K562 (cell line): Measurements from ENCODE around the gene YBEY. TPM values are rescaled to one million over a fixed set of nuclear protein-coding genes. Genes with fewer than 3 reads are reported as not detected.

Source experiments
- ATAC-seq: fragments of 200-7000 bp; cut with Tn5 transposase; 3 replicates; pipeline ENCODE4 v1.9.1; 2020; ENCODE audit warnings: moderate library complexity
- BruUV-seq: library from RNA; stranded (reverse); fragments of 400-500 nt; replicated peaks from 2 replicates; lab custom pipeline; 2021; lab: Mats Ljungman, UMichigan
- CTCF ChIA-PET: fragments of 300-600 bp; formaldehyde crosslinking; extraction: SDS; loops from one replicate; lab custom pipeline; 2021; ENCODE audit warnings: low intra/inter-chr PET ratio; lab: Yijun Ruan, JAX
- POLR2A ChIA-PET: fragments of 300-600, 350-650 bp; sonication (Branson Sonifier 250); formaldehyde crosslinking; extraction: SDS; loops from one replicate; lab custom pipeline; 2021; ENCODE audit warnings: antibody characterized with exemption, inconsistent platforms; lab: Yijun Ruan, JAX
- DNase-seq, 4 experiments: peaks; one replicate each; pipeline versions ENCODE4 v3.0.0 to v3.0.0-alpha.2; 2011 to 2018; ENCODE audit warnings: low spot score in 3 of 4, mixed read lengths in 3 of 4; ENCODE audit errors: extremely low read depth in 1 of 4
- FAIRE-seq: peaks from 2 replicates; lab custom pipeline; 2011; peaks lifted over from hg19 to GRCh38; lab: Jason Lieb, UNC
- H2AFZ ChIP-seq: 2 replicates; pipeline ENCODE4 v1.6.0; 2011; ENCODE audit warnings: low read depth, low read length, control low read depth, inconsistent platforms
- H3K27ac ChIP-seq: fragments of 200-600 bp; 3 replicates; pipeline ENCODE4 v1.8.0; 2011; ENCODE audit warnings: low read depth, mild to moderate bottlenecking, control low read depth, inconsistent platforms, low read length, moderate library complexity, mixed read lengths; ENCODE audit errors: extremely low read depth
- H3K27me3 ChIP-seq, 2 experiments: fragments of 300-600 bp in 1 of 2; 2 replicates in 1 of 2; 3 replicates in 1 of 2; pipeline versions ENCODE4 v1.6.0 to v1.8.0; 2011; ENCODE audit warnings: inconsistent platforms in 2 of 2, low read length in 2 of 2, mild to moderate bottlenecking in 1 of 2, mixed read lengths in 1 of 2, moderate library complexity in 1 of 2; ENCODE audit not compliant: control insufficient read depth in 2 of 2, insufficient read depth in 2 of 2
- H3K36me3 ChIP-seq: fragments of 300-600 bp; 3 replicates; pipeline ENCODE4 v1.8.0; 2011; ENCODE audit warnings: mild to moderate bottlenecking, low read length, inconsistent platforms; ENCODE audit not compliant: control insufficient read depth, insufficient read depth
- H3K4me1 ChIP-seq, 2 experiments: fragments of 200-600 bp in 1 of 2; replicated peaks in 1 of 2; 2 replicates in 1 of 2; 3 replicates in 1 of 2; pipeline versions ENCODE4 v1.5.1 to v1.8.0; 2011; ENCODE audit warnings: inconsistent platforms in 2 of 2, low read length in 2 of 2, mild to moderate bottlenecking in 1 of 2, mixed read lengths in 1 of 2, moderate library complexity in 1 of 2; ENCODE audit not compliant: control insufficient read depth in 2 of 2, insufficient read depth in 2 of 2
- H3K4me2 ChIP-seq: 2 replicates; pipeline ENCODE4 v1.6.1; 2011; ENCODE audit warnings: low read length, control low read depth, inconsistent platforms, mixed read lengths; ENCODE audit not compliant: insufficient read depth
- H3K4me3 ChIP-seq: fragments of 200-600 bp; sonication (generic), shearing (Covaris generic); 2 replicates; pipeline ENCODE4 v1.5.1; 2016; ENCODE audit warnings: control low read depth, inconsistent platforms
- H3K79me2 ChIP-seq: fragments of 200-600 bp; 3 replicates; pipeline ENCODE4 v1.8.0; 2011; ENCODE audit warnings: low read length, inconsistent platforms; ENCODE audit not compliant: control insufficient read depth, insufficient read depth
- H3K9ac ChIP-seq, 2 experiments: 2 replicates each; pipeline versions ENCODE4 v1.6.0 to v1.6.1; 2011; ENCODE audit warnings: low read depth in 2 of 2, low read length in 2 of 2, control low read depth in 1 of 2, inconsistent platforms in 1 of 2, mild to moderate bottlenecking in 1 of 2, mixed read lengths in 1 of 2; ENCODE audit not compliant: insufficient read depth in 1 of 2
- H3K9me1 ChIP-seq: one replicate; pipeline ENCODE4 v1.6.0; 2011; ENCODE audit warnings: inconsistent platforms, mild to moderate bottlenecking, low read length, moderate library complexity; ENCODE audit not compliant: control insufficient read depth, insufficient read depth
- H3K9me3 ChIP-seq: replicated peaks from 2 replicates; pipeline ENCODE4 v1.5.1; 2011; ENCODE audit warnings: low read depth, low read length, inconsistent platforms; ENCODE audit not compliant: control insufficient read depth, insufficient read depth
- H4K20me1 ChIP-seq: replicated peaks from 2 replicates; pipeline ENCODE4 v1.6.1; 2011; ENCODE audit warnings: low read length, inconsistent platforms, mixed read lengths; ENCODE audit not compliant: control insufficient read depth, insufficient read depth
- ATF7 ChIP-seq: fragments of 450-650 bp; IDR thresholded peaks from 2 replicates; pipeline ENCODE4 v1.7.1; 2014; ENCODE audit warnings: mild to moderate bottlenecking, moderate library complexity
- BRF1 ChIP-seq: IDR thresholded peaks from 3 replicates; pipeline ENCODE4 v1.6.1; 2011; ENCODE audit warnings: borderline replicate concordance, mild to moderate bottlenecking; ENCODE audit not compliant: insufficient read length; ENCODE audit errors: extremely low read depth
- CREB3L1 ChIP-seq: fragments of 450-650 bp; IDR thresholded peaks from 2 replicates; pipeline ENCODE4 v1.6.1; 2014; ENCODE audit warnings: low read depth, mild to moderate bottlenecking, moderate library complexity, borderline replicate concordance
- E2F5 ChIP-seq: sonication (generic); formaldehyde crosslinking; IDR thresholded peaks from 2 replicates; pipeline ENCODE4 v1.8.0; 2022; ENCODE audit warnings: mild to moderate bottlenecking, missing genetic modification reagents
- ELK1 ChIP-seq: sonication (generic); formaldehyde crosslinking; IDR thresholded peaks from 2 replicates; pipeline ENCODE4 v1.8.1; 2022; ENCODE audit warnings: missing genetic modification reagents
- HDAC6 ChIP-seq: IDR thresholded peaks from 2 replicates; pipeline ENCODE4 v1.6.1; 2012; ENCODE audit warnings: low read depth, mild to moderate bottlenecking, control low read depth, inconsistent platforms, low read length, moderate library complexity
- MAFG ChIP-seq: fragments of 450-650 bp; conservative IDR thresholded peaks from 2 replicates; pipeline ENCODE4 v1.6.1; 2016; ENCODE audit warnings: missing genetic modification characterization, missing compliant biosample characterization
- MEF2A ChIP-seq: IDR thresholded peaks from 2 replicates; pipeline ENCODE4 v1.6.1; 2011; ENCODE audit warnings: low read depth, mild to moderate bottlenecking, low read length, moderate library complexity; ENCODE audit not compliant: control insufficient read depth
- PTTG1 ChIP-seq: fragments of 450-650 bp; IDR thresholded peaks from 2 replicates; pipeline ENCODE4 v1.6.1; 2016; ENCODE audit warnings: low read depth, mild to moderate bottlenecking, missing genetic modification characterization, missing compliant biosample characterization
- SAFB ChIP-seq: fragments of 200-400 bp; formaldehyde crosslinking; IDR thresholded peaks from 2 replicates; pipeline ENCODE4 v1.6.1; 2017; ENCODE audit warnings: low read depth, low read length, borderline replicate concordance
- SIN3B ChIP-seq: fragments of 450-650 bp; IDR thresholded peaks from 2 replicates; pipeline ENCODE4 v1.6.1; 2017; ENCODE audit warnings: low read depth, mild to moderate bottlenecking, moderate library complexity
- SMAD2 ChIP-seq: fragments of 150-350 bp; IDR thresholded peaks from 2 replicates; pipeline ENCODE4 v1.6.1; 2014; ENCODE audit warnings: low read depth, mild to moderate bottlenecking, low read length
- SUPT5H ChIP-seq: fragments of 450-650 bp; IDR thresholded peaks from 2 replicates; pipeline ENCODE4 v1.6.1; 2016
- THRA ChIP-seq: fragments of 450-650 bp; IDR thresholded peaks from 2 replicates; pipeline ENCODE4 v1.6.1; 2017; ENCODE audit warnings: mild to moderate bottlenecking, moderate library complexity
- ZNF184 ChIP-seq: sonication (generic); formaldehyde crosslinking; IDR thresholded peaks from 2 replicates; pipeline ENCODE4 v1.5.0; 2020; ENCODE audit warnings: missing genetic modification reagents
- ZNF224 ChIP-seq: sonication (generic); formaldehyde crosslinking; IDR thresholded peaks from 2 replicates; pipeline ENCODE4 v1.8.0; 2022; ENCODE audit warnings: mild to moderate bottlenecking, missing genetic modification reagents
- ZNF347 ChIP-seq: fragments of 450-650 bp; formaldehyde crosslinking; IDR thresholded peaks from 2 replicates; pipeline ENCODE4 v1.4.0; 2020; ENCODE audit warnings: low read depth, mild to moderate bottlenecking, moderate library complexity
- ZNF695 ChIP-seq: fragments of 450-650 bp; formaldehyde crosslinking; IDR thresholded peaks from 2 replicates; pipeline ENCODE4 v1.4.0; 2020; ENCODE audit warnings: mild to moderate bottlenecking, moderate library complexity
- ZNF830 ChIP-seq: fragments of 250-450 bp; sonication (Bioruptor Pico); IDR thresholded peaks from 2 replicates; pipeline ENCODE4 v1.5.0; 2021; ENCODE audit warnings: mild to moderate bottlenecking
- WGBS: fragments of 100-300 bp; shearing (Covaris generic); methylation state at CpG from one replicate; pipeline ENCODE4 v1.1.6; 2016; ENCODE audit warnings: low coverage, mixed read lengths; ENCODE audit not compliant: insufficient coverage; ENCODE audit errors: missing lambda C conversion rate; 5-methylcytosine and 5-hydroxymethylcytosine counted together
- in situ Hi-C: fragments of 300-500 bp; cut with MboI; formaldehyde crosslinking; loops from 4 replicates; pipeline ENCODE4 v1.15.0; 2018; ENCODE audit warnings: inconsistent platforms, mixed read lengths
- intact Hi-C: fragments of 100-400 bp; cut with micrococcal nuclease; formaldehyde crosslinking; loops from 2 replicates; pipeline ENCODE4 v1.14.2; 2022
- polyA plus RNA-seq, 8 experiments: library from polyadenylated mRNA; depleted of rRNA in 4 of 8; stranded (reverse) in 5 of 8; unstranded in 3 of 8; fragments of >200 nt; fragmentation: Nextera tagmentation in 2 of 8; fragmentation: Illumina TruSeq in 1 of 8; extraction: Ambion mirVana in 2 of 8; extraction: Trizol in 1 of 8; gene quantifications; 2 replicates each; pipeline versions ENCODE4 v1.2.1 to v1.2.3, GENCODE V29; 2011 to 2014; ENCODE audit warnings: inconsistent platforms in 1 of 8, missing spikeins in 1 of 8
- total RNA-seq, 7 experiments: library from RNA; depleted of rRNA in 6 of 7; stranded (reverse); fragments of >200 nt in 6 of 7; fragmentation: Illumina TruSeq in 2 of 7; extraction: Trizol in 2 of 7; gene quantifications; 2 replicates each; pipeline versions ENCODE4 v1.2.1 to v1.2.3, GENCODE V29; 2011 to 2021; ENCODE audit warnings: low replicate concordance in 1 of 7

Gene YBEY
- total and polyA plus RNA-seq, 9 of the 15 experiments (the other 6 are each of a cell fraction or from before 2014, with no cell fraction given) = 6.4 to 28.0 (median 12.4) TPM

- H3K9me1 ChIP-seq = no peaks in the 10 kb centered on the region
- H4K20me1 ChIP-seq = 0 out of 2 replicates have a peak, but pooled peaks cover 4% of the 10 kb centered on the region
- TF ChIP-seq BRF1 (no peak), ATF7 (no peak), ZNF184 (no peak), E2F5 (CRISPR knock-in tag) (no peak), ZNF830 (CRISPR knock-in tag) (no peak), ZNF695 (no peak), SUPT5H (no peak), ZNF224 (CRISPR knock-in tag) (no peak), SMAD2 (no peak), PTTG1 (no peak), SAFB (no peak), ZNF347 (CRISPR knock-in tag) (no peak), MEF2A (no peak), SIN3B (no peak), ELK1 (no peak), MAFG (tag) (no peak), THRA (no peak), HDAC6 (no peak), CREB3L1 (no peak)
- TF ChIP-seq, all 486 proteins: peak for 0
- Histone ChIP-seq H3K27ac (no peak overlapping the region), H3K4me2 (no peak overlapping the region), H3K4me1 (peaks cover 6 to 29% of the 10 kb centered on the region in 2 experiments; a peak in 4 of 5 replicates), H2AFZ (no peak overlapping the region), H3K9ac (peak overlapping the region in 1 of 2 experiments; percentile 40; a peak in 1 of 4 replicates), H3K36me3 (peaks cover 58% of the 10 kb centered on the region), H3K4me3 (no peak overlapping the region), H3K79me2 (peaks cover 63% of the 10 kb centered on the region), H3K27me3 (no peaks in the 10 kb centered on the region), H3K9me3 (no peaks in the 10 kb centered on the region)
- CTCF ChIA-PET = no interaction called here
- in situ Hi-C loops (no loop called here), intact Hi-C loops (no loop called here)
- ATAC-seq = no peak
- POLR2A ChIA-PET = no interaction called here
- WGBS = 80% methylated on average over 4 of the region's 4 CpGs
- no peak for DNase-seq
- no peak for FAIRE-seq
- no TSS peak for BruUV-seq
Observed at GRCh38 chr21:46327711-46328110, 41.6 kb downstream of the YBEY start.
